IMR-90 (cell line): ENCODE measurements around the gene ELK3. TPM values are rescaled to one million over a fixed set of nuclear protein-coding genes. Genes with fewer than 3 reads are reported as not detected.
A peak's percentile ranks its signal among the peaks of the same experiment; 100 is the strongest.

Source experiments
- ATAC-seq: fragments of 200-7000 bp; cut with Tn5 transposase; 2 replicates; pipeline ENCODE4 v1.9.1; 2020; ENCODE audit warnings: low read depth, mild to moderate bottlenecking, moderate library complexity
- BruUV-seq: library from RNA; stranded (reverse); fragments of 400-500 nt; replicated peaks from 2 replicates; lab custom pipeline; 2021; lab: Mats Ljungman, UMichigan
- CTCF ChIA-PET: fragments of 300-600 bp; formaldehyde crosslinking; extraction: SDS; loops from one replicate; lab custom pipeline; 2021; ENCODE audit warnings: antibody characterized with exemption; lab: Yijun Ruan, JAX
- POLR2A ChIA-PET: fragments of 300-600 bp; sonication (Branson Sonifier 250); formaldehyde crosslinking; loops from one replicate; lab custom pipeline; 2022; ENCODE audit warnings: antibody characterized with exemption; ENCODE audit not compliant: unreplicated experiment; lab: Charles Lee
- DNase-seq: peaks from one replicate; pipeline ENCODE4 v3.0.0; 2013
- H2AFZ ChIP-seq: replicated peaks from 2 replicates; pipeline ENCODE3; 2013; ENCODE audit warnings: low read length, mild to moderate bottlenecking; ENCODE audit not compliant: poor library complexity
- H2AK5ac ChIP-seq: 2 replicates; pipeline ENCODE4 v1.6.1; 2013; ENCODE audit warnings: low read depth, low read length, inconsistent platforms
- H2AK9ac ChIP-seq: replicated peaks from 2 replicates; pipeline ENCODE3; 2013; ENCODE audit warnings: mild to moderate bottlenecking, low read depth, low read length, moderate library complexity; ENCODE audit not compliant: poor library complexity
- H2BK120ac ChIP-seq: 2 replicates; pipeline ENCODE4 v1.6.1; 2013; ENCODE audit warnings: low read depth, low read length, inconsistent platforms
- H2BK15ac ChIP-seq: 3 replicates; pipeline ENCODE4 v1.6.1; 2013; ENCODE audit warnings: low read depth, low read length, inconsistent platforms
- H2BK20ac ChIP-seq: 2 replicates; pipeline ENCODE4 v1.6.1; 2013; ENCODE audit warnings: low read depth, mild to moderate bottlenecking, inconsistent platforms, low read length, moderate library complexity
- H2BK5ac ChIP-seq: 2 replicates; pipeline ENCODE4 v1.6.1; 2013; ENCODE audit warnings: mild to moderate bottlenecking, low read depth, low read length, inconsistent platforms; ENCODE audit not compliant: poor library complexity, severe bottlenecking
- H3K14ac ChIP-seq: replicated peaks from 2 replicates; pipeline ENCODE4 v1.6.1; 2013; ENCODE audit warnings: low read depth, low read length, inconsistent platforms
- H3K18ac ChIP-seq: 2 replicates; pipeline ENCODE4 v1.6.1; 2013; ENCODE audit warnings: low read depth, low read length, control low read depth
- H3K23ac ChIP-seq: 2 replicates; pipeline ENCODE4 v1.6.1; 2013; ENCODE audit warnings: low read depth, low read length, inconsistent platforms
- H3K27ac ChIP-seq: 2 replicates; pipeline ENCODE4 v1.5.1; 2013; ENCODE audit warnings: mild to moderate bottlenecking, control low read depth, low read length; ENCODE audit not compliant: insufficient read depth
- H3K27me3 ChIP-seq: 2 replicates; pipeline ENCODE4 v1.6.1; 2013; ENCODE audit warnings: low read length; ENCODE audit not compliant: control insufficient read depth, insufficient read depth
- H3K36me3 ChIP-seq: 2 replicates; pipeline ENCODE4 v1.6.1; 2013; ENCODE audit warnings: low read length, mixed read lengths; ENCODE audit not compliant: control insufficient read depth, insufficient read depth
- H3K4ac ChIP-seq: 2 replicates; pipeline ENCODE4 v1.6.1; 2013; ENCODE audit warnings: low read depth, low read length, inconsistent platforms
- H3K4me1 ChIP-seq: 2 replicates; pipeline ENCODE4 v1.6.1; 2013; ENCODE audit warnings: low read length, mixed read lengths; ENCODE audit not compliant: control insufficient read depth, insufficient read depth
- H3K4me2 ChIP-seq: 2 replicates; pipeline ENCODE4 v1.6.1; 2013; ENCODE audit warnings: low read depth, mild to moderate bottlenecking, control low read depth, low read length, moderate library complexity
- H3K4me3 ChIP-seq: 2 replicates; pipeline ENCODE4 v1.5.1; 2013; ENCODE audit warnings: low read depth, mild to moderate bottlenecking, control low read depth, low read length, moderate library complexity; ENCODE audit not compliant: insufficient read depth
- H3K56ac ChIP-seq: 2 replicates; pipeline ENCODE4 v1.6.1; 2013; ENCODE audit warnings: low read length, inconsistent platforms; ENCODE audit not compliant: insufficient read depth; ENCODE audit errors: extremely low read depth
- H3K79me1 ChIP-seq, 2 experiments: 2 replicates each; pipeline ENCODE4 v1.6.1; 2013; ENCODE audit warnings: low read length in 2 of 2, inconsistent platforms in 1 of 2, low read depth in 1 of 2
- H3K9ac ChIP-seq: 2 replicates; pipeline ENCODE4 v1.6.1; 2013; ENCODE audit warnings: low read depth, low read length, control low read depth
- H3K9me1 ChIP-seq: 2 replicates; pipeline ENCODE4 v1.6.1; 2013; ENCODE audit warnings: low read length, inconsistent platforms; ENCODE audit not compliant: insufficient read depth
- H3K9me3 ChIP-seq: 2 replicates; pipeline ENCODE4 v1.6.1; 2013; ENCODE audit warnings: low read length; ENCODE audit not compliant: control insufficient read depth, insufficient read depth
- H4K20me1 ChIP-seq: 2 replicates; pipeline ENCODE4 v1.6.1; 2013; ENCODE audit warnings: low read length, inconsistent platforms; ENCODE audit not compliant: insufficient read depth
- H4K5ac ChIP-seq: 2 replicates; pipeline ENCODE4 v1.6.1; 2013; ENCODE audit warnings: mild to moderate bottlenecking, low read depth, low read length, control low read depth
- H4K8ac ChIP-seq, 2 experiments: 2 replicates each; pipeline ENCODE4 v1.6.1; 2013; ENCODE audit warnings: low read depth in 2 of 2, low read length in 2 of 2, control low read depth in 1 of 2, inconsistent platforms in 1 of 2
- H4K91ac ChIP-seq: 2 replicates; pipeline ENCODE4 v1.6.1; 2013; ENCODE audit warnings: low read depth, low read length, inconsistent platforms; ENCODE audit not compliant: insufficient read depth
- FOS ChIP-seq: fragments of 150-350 bp; IDR thresholded peaks from 2 replicates; pipeline ENCODE4 v1.6.1; 2016; ENCODE audit warnings: low read depth, low read length
- WGBS, 2 experiments: methylation state at CpG; one replicate each; pipeline versions ENCODE4 v1.1.5 to v1.1.7; 2013; ENCODE audit warnings: missing lambda C conversion rate in 2 of 2; ENCODE audit not compliant: insufficient read length in 1 of 2; ENCODE audit errors: extremely low coverage in 2 of 2; 5-methylcytosine and 5-hydroxymethylcytosine counted together
- dilution Hi-C: fragments of 300-500 bp; cut with HindIII; formaldehyde crosslinking; loops from one replicate; pipeline ENCODE4 v1.14.3; 2018; ENCODE audit warnings: low sequenced_read_pairs; ENCODE audit not compliant: unreplicated experiment
- in situ Hi-C: fragments of 300-500 bp; cut with MboI; formaldehyde crosslinking; loops from 3 replicates; pipeline ENCODE4 v1.14.3; 2019; ENCODE audit warnings: low sequenced_read_pairs, inconsistent platforms, mixed read lengths
- intact Hi-C: fragments of 100-400 bp; cut with micrococcal nuclease; formaldehyde crosslinking; loops from 2 replicates; pipeline ENCODE4 v1.10.0; 2022
- polyA plus RNA-seq, 3 experiments: library from polyadenylated mRNA; depleted of rRNA; stranded (reverse); fragments of >200 nt; gene quantifications; 2 replicates each; pipeline ENCODE4 v1.2.3, GENCODE V29; 2012; ENCODE audit warnings: low replicate concordance in 1 of 3
- total RNA-seq: library from RNA; depleted of rRNA; stranded (reverse); fragments of >200 nt; gene quantifications from 2 replicates; pipeline ENCODE4 v1.2.3, GENCODE V29; 2012
- TF ChIP-seq, protein P1 (sequence below): fragments of 150-350 bp; IDR thresholded peaks from 2 replicates; pipeline ENCODE4 v1.6.1; 2016; ENCODE audit warnings: low read depth, mild to moderate bottlenecking, low read length, moderate library complexity, borderline replicate concordance

The ELK3 gene
- total and polyA plus RNA-seq, 2 of the 4 experiments (the other 2 are of a cell fraction), result 14.5 to 27.5 TPM

GRCh38 chr12:96192926-96193573 lies 1.1 kb upstream of the ELK3 start:
- Histone ChIP-seq H3K79me1 (peaks cover 0 to 13% of the 10 kb centered on the region in 2 experiments; a peak in 2 of 4 replicates), H3K4ac (peak overlapping the region; percentile 10; the same call in 1 of the 2 replicates), H3K36me3 (no peaks in the 10 kb centered on the region), H3K56ac (no peak overlapping the region), H2AK5ac (peak overlapping the region; percentile 30), H3K23ac (no peak overlapping the region), H3K27me3 (no peaks in the 10 kb centered on the region), H2AK9ac (no peak overlapping the region), H3K14ac (no peak overlapping the region), H4K91ac (no peak overlapping the region), H3K9me1 (peaks cover 4% of the 10 kb centered on the region), H3K4me3 (no peak overlapping the region), H3K27ac (no peak overlapping the region), H4K20me1 (peaks cover 6% of the 10 kb centered on the region; the same call in 1 of the 2 replicates), H3K4me1 (peaks cover 3% of the 10 kb centered on the region), H4K8ac (no peak overlapping the region), H3K4me2 (no peak overlapping the region), H2BK5ac (no peak overlapping the region), H2BK20ac (no peak overlapping the region), H2BK120ac (peak overlapping the region; percentile 21; the same call in 1 of the 2 replicates), H4K5ac (no peak overlapping the region), H3K9ac (no peak overlapping the region), H3K18ac (no peak overlapping the region), H2BK15ac (no peak overlapping the region), H3K9me3 (no peaks in the 10 kb centered on the region), H2AFZ (peak overlapping the region; percentile 46)
- no peak for TF ChIP-seq FOS
- TF ChIP-seq, protein P1, sequence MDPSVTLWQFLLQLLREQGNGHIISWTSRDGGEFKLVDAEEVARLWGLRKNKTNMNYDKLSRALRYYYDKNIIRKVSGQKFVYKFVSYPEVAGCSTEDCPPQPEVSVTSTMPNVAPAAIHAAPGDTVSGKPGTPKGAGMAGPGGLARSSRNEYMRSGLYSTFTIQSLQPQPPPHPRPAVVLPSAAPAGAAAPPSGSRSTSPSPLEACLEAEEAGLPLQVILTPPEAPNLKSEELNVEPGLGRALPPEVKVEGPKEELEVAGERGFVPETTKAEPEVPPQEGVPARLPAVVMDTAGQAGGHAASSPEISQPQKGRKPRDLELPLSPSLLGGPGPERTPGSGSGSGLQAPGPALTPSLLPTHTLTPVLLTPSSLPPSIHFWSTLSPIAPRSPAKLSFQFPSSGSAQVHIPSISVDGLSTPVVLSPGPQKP, result no peak
- DNase-seq, result no peak
- dilution Hi-C loops (no loop called here), in situ Hi-C loops (no loop called here), intact Hi-C loops (no loop called here)
- BruUV-seq, result no TSS peak
- ChIA-PET CTCF (no interaction called here), POLR2A (no interaction called here)
- no CpG with 5 or more reads among the region's 9 CpGs for WGBS, 2 experiments
- no peak for ATAC-seq
